ENCODE results near the gene ATP23. TPM values are rescaled to one million over a fixed set of nuclear protein-coding genes. Genes with fewer than 3 reads are reported as not detected.

ATP23 gene
- total RNA-seq, 6 experiments from 2014 or later: 2.2 to 7.9 (median 3.5) TPM

DNA sequence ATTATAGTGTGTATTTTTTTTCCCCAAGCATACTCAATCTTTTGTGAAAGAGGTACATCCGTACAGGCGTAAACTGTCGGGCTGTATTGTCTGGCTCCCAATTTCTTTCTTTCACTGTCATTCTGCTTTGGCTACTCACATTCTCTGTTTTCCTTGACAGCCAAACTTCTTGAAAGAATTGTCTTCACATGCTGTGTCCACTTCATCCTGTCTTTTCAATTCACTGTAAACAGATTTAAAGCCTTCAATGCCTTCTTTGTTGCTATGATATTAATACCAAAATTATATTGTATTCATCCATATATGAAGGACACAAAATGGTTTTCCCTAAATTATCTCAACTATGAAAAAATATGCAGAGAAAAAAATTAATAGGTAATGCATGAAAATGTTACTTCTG lies 6.0 kb upstream of the ATP23 start:
- Histone ChIP-seq H3K4me1 (peaks cover 0 to 5% (median 0%) of the 10 kb centered on the region in 4 donors), H3K9me3 (no peaks in the 10 kb centered on the region), H3K27ac (no peak overlapping the region), H3K27me3 (no peaks in the 10 kb centered on the region), H3K4me3 (peak overlapping the region in 2 of 3 donors; percentile 50 to 57), H3K36me3 (no peaks in the 10 kb centered on the region)
- intact Hi-C loops (cut with DNase I): no loop called here
- TF ChIP-seq POLR2A (IDR thresholded peaks at IDR 0.05): no peak
- TF ChIP-seq, protein P1, sequence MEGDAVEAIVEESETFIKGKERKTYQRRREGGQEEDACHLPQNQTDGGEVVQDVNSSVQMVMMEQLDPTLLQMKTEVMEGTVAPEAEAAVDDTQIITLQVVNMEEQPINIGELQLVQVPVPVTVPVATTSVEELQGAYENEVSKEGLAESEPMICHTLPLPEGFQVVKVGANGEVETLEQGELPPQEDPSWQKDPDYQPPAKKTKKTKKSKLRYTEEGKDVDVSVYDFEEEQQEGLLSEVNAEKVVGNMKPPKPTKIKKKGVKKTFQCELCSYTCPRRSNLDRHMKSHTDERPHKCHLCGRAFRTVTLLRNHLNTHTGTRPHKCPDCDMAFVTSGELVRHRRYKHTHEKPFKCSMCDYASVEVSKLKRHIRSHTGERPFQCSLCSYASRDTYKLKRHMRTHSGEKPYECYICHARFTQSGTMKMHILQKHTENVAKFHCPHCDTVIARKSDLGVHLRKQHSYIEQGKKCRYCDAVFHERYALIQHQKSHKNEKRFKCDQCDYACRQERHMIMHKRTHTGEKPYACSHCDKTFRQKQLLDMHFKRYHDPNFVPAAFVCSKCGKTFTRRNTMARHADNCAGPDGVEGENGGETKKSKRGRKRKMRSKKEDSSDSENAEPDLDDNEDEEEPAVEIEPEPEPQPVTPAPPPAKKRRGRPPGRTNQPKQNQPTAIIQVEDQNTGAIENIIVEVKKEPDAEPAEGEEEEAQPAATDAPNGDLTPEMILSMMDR (IDR thresholded peaks at IDR 0.05): no peak
- DNase-seq (no peak), ATAC-seq (no peak)
- WGBS (ENCODE audit: insufficient coverage, low coverage, low lambda C conversion rate, missing lambda C conversion rate): 77% methylated on average over 3 of the region's 3 CpGs

DNA sequence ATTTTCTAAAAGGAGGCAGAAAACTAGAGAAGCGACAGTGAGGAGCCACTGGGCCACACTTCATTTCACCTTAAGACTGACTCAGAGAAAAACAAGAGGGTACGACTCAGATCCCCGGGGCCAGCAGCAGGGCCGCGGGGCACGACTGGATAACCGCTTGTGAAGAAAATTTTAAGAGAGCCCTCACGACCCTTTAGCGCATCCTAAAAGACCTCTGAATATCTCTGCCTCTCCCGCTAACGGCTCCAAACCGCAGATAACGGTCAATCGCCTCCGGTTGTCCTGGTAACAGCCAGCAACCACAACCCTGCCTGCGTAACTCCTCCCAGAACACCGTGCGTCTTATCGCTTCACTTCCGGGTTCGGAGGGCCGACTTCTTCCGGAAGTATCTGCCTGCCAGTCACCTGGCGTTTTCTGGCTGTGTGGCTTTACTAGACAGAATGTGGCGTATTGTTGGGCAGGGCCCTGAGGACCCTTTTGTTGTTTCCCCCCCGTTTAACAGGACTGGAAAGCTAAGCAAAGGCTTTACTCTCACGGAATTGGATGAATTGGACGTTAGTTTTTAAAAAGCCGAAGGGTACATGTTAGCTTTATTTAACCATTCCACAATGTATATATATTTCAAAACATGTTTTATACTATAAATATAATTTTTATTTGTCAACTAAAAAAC lies 5.4 kb upstream of the ATP23 start:
- Histone ChIP-seq H3K27ac (peak overlapping the region; percentile 46 to 48 (median 46)), H3K36me3 (no peaks in the 10 kb centered on the region), H3K9me3 (no peaks in the 10 kb centered on the region), H3K4me3 (peak overlapping the region; percentile 50 to 58 (median 57)), H3K27me3 (no peaks in the 10 kb centered on the region), H3K4me1 (peaks cover 0 to 5% (median 0%) of the 10 kb centered on the region in 4 donors)
- ATAC-seq: peak; percentile 99 to 100 (median 99)
- TF ChIP-seq POLR2A (IDR thresholded peaks at IDR 0.05): peak; percentile 33
- TF ChIP-seq, protein P1 (IDR thresholded peaks at IDR 0.05): no peak
- 2% methylated on average over 29 of the region's 29 CpGs for WGBS (ENCODE audit: insufficient coverage, low coverage, low lambda C conversion rate, missing lambda C conversion rate)
- DNase-seq: peak; percentile 91 to 96 (median 95)
- intact Hi-C loops (cut with DNase I): no loop called here

DNA sequence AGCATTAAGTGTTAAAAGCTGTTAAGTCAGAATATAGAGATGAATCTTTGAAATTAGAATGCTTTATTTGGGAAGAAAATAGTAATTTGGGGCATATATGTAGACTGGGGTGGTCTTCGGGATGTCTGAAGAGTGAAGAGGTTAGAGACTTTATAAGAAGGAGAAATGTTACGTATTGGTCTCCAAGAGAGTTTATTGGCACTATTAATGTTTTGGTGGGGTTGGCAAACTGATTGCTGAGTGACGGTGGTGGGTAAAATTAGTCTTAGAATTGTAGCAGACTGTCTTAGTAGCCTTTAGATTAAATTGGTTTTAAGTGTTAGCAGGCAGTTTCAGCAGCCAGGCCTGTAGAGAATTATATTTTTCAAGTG lies 4.9 kb upstream of the ATP23 start:
- peak overlapping the region; percentile 50 to 58 (median 57) for H3K4me3 ChIP-seq
- intact Hi-C loops (cut with DNase I): no loop called here
- H3K4me1 ChIP-seq: peaks cover 0 to 5% (median 0%) of the 10 kb centered on the region in 4 donors
- DNase-seq (no peak), ATAC-seq (no peak)
- H3K27ac ChIP-seq: peak overlapping the region; percentile 46 to 48 (median 46)
- no peaks in the 10 kb centered on the region for H3K36me3 ChIP-seq
- no peaks in the 10 kb centered on the region for H3K27me3 ChIP-seq
- TF ChIP-seq, protein P1 (IDR thresholded peaks at IDR 0.05): no peak
- TF ChIP-seq POLR2A (IDR thresholded peaks at IDR 0.05): no peak
- H3K9me3 ChIP-seq: no peaks in the 10 kb centered on the region
- WGBS (ENCODE audit: insufficient coverage, low coverage, low lambda C conversion rate, missing lambda C conversion rate): 43% methylated on average over 3 of the region's 3 CpGs

DNA sequence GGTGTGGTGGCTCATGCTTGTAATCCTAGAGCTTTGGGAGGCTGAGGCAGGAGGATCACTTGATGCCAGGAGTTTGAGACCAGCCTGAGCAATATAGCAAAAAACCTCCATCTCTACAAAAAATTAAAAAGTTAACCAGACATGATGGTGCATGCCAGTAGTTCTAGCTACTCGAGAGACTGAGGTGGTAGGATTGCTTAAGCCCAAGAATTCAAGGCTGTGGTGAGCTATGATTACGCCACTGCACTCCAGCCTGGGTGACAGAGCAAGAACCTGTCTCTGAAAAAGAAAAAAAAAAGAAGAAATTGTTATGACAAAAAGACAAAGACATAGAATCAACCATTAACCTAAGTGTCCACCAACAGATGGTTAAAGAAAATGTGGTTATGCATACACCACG lies 2.1 kb upstream of the ATP23 start:
- Histone ChIP-seq H3K9me3 (no peaks in the 10 kb centered on the region), H3K36me3 (no peaks in the 10 kb centered on the region), H3K27ac (no peak overlapping the region), H3K27me3 (no peaks in the 10 kb centered on the region), H3K4me1 (peaks cover 0 to 5% (median 0%) of the 10 kb centered on the region in 4 donors), H3K4me3 (no peak overlapping the region)
- no peak for TF ChIP-seq POLR2A (IDR thresholded peaks at IDR 0.05)
- ATAC-seq (no peak), DNase-seq (no peak)
- intact Hi-C loops (cut with DNase I): no loop called here
- WGBS (ENCODE audit: insufficient coverage, low coverage, low lambda C conversion rate, missing lambda C conversion rate): 71% methylated on average over 3 of the region's 3 CpGs

DNA sequence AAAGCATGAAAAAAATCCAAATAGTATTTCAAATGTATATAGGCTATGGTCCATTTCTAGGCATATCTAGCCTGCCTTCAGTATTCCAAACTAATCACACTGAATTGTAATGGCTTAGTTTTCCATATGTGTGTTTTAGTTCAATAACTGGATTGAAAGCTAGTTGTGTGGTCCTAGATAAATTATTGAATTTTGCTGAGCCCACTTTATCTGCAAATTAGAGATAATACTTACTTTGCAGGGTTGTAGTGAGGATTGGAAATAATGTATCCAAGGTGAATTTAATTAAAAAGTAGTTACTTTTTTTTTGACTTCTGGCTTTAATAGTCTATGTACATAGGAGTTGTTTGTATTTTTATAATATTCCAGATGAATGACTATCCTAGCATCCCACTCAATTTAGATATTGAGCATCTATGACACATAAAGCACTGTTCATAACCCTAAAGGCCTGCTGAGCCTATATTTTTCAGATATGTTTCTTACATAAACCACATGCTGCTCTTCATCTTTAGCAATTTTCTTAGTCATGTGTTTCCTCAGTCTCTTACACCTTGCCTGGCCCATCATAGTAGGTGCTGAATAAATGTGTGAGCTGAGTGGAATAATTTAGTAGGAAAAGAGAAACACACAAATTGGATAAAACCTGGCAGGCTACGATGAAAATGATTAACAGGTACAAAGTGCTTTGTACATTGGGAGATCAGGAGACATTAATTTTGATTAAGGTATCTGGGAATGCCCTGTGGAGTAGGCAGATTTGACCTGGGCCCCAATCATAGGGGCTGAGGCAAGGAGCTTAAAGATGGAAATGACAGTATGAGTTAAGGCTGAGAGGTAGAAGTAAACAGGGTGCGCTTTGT lies 1.1 kb upstream of the ATP23 start:
- intact Hi-C loops (cut with DNase I): no loop called here
- Histone ChIP-seq H3K36me3 (no peaks in the 10 kb centered on the region), H3K9me3 (no peaks in the 10 kb centered on the region), H3K4me3 (peak overlapping the region in 2 of 3 donors; percentile 67 to 85), H3K4me1 (peaks cover 0 to 5% (median 0%) of the 10 kb centered on the region in 4 donors), H3K27me3 (no peaks in the 10 kb centered on the region), H3K27ac (peak overlapping the region; percentile 70 to 83 (median 72))
- WGBS (ENCODE audit: insufficient coverage, low coverage, low lambda C conversion rate, missing lambda C conversion rate): 51% methylated on average over 2 of the region's 2 CpGs
- no peak for DNase-seq
- TF ChIP-seq, protein P1 (IDR thresholded peaks at IDR 0.05): no peak
- TF ChIP-seq POLR2A (IDR thresholded peaks at IDR 0.05): no peak
- ATAC-seq: no peak

Measured in right lobe of liver (tissue), 6 donors.